ENCODE measurements around the gene ATP6V1E1. TPM values are rescaled to one million over a fixed set of nuclear protein-coding genes. Genes with fewer than 3 reads are reported as not detected.

The ATP6V1E1 gene
- total and polyA plus RNA-seq, 9 of the 15 experiments (the other 6 are each of a cell fraction or from before 2014, with no cell fraction given): 122 to 249 (median 179) TPM

DNA sequence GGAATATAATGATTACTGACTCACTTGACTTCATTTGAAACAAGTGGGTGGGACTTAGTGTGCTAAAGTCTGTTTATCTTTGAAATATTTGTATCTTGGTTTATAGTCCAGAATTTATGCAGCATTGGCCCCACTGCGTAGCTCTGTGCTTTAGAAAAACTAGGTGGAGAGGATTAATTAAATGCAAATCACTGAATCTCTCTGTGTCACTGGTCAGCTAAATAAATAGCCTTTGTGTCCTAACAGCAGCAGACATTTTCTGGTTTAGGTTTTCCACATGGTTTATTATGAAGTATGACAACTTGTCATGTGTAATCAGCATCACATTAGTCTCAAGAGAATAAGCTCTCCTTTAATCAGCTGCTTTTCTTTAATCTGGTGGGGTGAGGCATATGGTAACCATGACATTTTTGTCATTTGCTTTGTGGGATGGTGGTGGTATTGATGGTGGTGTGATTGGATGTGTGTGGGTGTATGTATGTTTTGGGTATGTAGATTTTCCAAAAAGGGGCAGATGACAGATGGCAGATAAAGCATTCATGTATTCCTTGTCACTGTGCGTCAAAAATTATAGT is 44.0 kb upstream of the ATP6V1E1 start (continued):
- TF ChIP-seq MLLT1 (IDR thresholded peaks at IDR 0.05) (no peak), TRIM24 (IDR thresholded peaks at IDR 0.05) (no peak; a peak in 1 of 4 replicates), BACH1 (tag; IDR thresholded peaks at IDR 0.05) (0 out of 2 replicates have a peak, but pooled peaks have one; percentile 0), FOXA1 (IDR thresholded peaks at IDR 0.05; ENCODE audit: borderline replicate concordance) (no peak), BDP1 (IDR thresholded peaks at IDR 0.05; ENCODE audit: insufficient read depth, insufficient read length) (no peak), ZKSCAN1 (IDR thresholded peaks at IDR 0.05; ENCODE audit: low read depth, low read length) (no peak), DNMT1 (IDR thresholded peaks at IDR 0.05) (peak; percentile 89; the same call in 1 of the 2 replicates), FOXK1 (CRISPR knock-in tag; IDR thresholded peaks at IDR 0.05; ENCODE audit: borderline replicate concordance) (no peak), JUND (IDR thresholded peaks at IDR 0.05; ENCODE audit: borderline replicate concordance, low read depth, low read length) (no peak), JUND (tag; IDR thresholded peaks at IDR 0.05; ENCODE audit: borderline replicate concordance, low read depth, low read length) (no peak), ZBED1 (IDR thresholded peaks at IDR 0.05) (no peak), ZNF644 (tag; IDR thresholded peaks at IDR 0.05; ENCODE audit: low read depth) (no peak), PHTF2 (CRISPR knock-in tag; IDR thresholded peaks at IDR 0.05) (no peak), HDGF (IDR thresholded peaks at IDR 0.05) (no peak)
- TF ChIP-seq, protein P1, sequence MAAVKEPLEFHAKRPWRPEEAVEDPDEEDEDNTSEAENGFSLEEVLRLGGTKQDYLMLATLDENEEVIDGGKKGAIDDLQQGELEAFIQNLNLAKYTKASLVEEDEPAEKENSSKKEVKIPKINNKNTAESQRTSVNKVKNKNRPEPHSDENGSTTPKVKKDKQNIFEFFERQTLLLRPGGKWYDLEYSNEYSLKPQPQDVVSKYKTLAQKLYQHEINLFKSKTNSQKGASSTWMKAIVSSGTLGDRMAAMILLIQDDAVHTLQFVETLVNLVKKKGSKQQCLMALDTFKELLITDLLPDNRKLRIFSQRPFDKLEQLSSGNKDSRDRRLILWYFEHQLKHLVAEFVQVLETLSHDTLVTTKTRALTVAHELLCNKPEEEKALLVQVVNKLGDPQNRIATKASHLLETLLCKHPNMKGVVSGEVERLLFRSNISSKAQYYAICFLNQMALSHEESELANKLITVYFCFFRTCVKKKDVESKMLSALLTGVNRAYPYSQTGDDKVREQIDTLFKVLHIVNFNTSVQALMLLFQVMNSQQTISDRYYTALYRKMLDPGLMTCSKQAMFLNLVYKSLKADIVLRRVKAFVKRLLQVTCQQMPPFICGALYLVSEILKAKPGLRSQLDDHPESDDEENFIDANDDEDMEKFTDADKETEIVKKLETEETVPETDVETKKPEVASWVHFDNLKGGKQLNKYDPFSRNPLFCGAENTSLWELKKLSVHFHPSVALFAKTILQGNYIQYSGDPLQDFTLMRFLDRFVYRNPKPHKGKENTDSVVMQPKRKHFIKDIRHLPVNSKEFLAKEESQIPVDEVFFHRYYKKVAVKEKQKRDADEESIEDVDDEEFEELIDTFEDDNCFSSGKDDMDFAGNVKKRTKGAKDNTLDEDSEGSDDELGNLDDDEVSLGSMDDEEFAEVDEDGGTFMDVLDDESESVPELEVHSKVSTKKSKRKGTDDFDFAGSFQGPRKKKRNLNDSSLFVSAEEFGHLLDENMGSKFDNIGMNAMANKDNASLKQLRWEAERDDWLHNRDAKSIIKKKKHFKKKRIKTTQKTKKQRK (IDR thresholded peaks at IDR 0.05; ENCODE audit: borderline replicate concordance, low read depth, low read length): no peak
- TF ChIP-seq, protein P2, sequence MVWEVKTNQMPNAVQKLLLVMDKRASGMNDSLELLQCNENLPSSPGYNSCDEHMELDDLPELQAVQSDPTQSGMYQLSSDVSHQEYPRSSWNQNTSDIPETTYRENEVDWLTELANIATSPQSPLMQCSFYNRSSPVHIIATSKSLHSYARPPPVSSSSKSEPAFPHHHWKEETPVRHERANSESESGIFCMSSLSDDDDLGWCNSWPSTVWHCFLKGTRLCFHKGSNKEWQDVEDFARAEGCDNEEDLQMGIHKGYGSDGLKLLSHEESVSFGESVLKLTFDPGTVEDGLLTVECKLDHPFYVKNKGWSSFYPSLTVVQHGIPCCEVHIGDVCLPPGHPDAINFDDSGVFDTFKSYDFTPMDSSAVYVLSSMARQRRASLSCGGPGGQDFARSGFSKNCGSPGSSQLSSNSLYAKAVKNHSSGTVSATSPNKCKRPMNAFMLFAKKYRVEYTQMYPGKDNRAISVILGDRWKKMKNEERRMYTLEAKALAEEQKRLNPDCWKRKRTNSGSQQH (CRISPR knock-in tag; IDR thresholded peaks at IDR 0.05): no peak
- TF ChIP-seq, protein P3, sequence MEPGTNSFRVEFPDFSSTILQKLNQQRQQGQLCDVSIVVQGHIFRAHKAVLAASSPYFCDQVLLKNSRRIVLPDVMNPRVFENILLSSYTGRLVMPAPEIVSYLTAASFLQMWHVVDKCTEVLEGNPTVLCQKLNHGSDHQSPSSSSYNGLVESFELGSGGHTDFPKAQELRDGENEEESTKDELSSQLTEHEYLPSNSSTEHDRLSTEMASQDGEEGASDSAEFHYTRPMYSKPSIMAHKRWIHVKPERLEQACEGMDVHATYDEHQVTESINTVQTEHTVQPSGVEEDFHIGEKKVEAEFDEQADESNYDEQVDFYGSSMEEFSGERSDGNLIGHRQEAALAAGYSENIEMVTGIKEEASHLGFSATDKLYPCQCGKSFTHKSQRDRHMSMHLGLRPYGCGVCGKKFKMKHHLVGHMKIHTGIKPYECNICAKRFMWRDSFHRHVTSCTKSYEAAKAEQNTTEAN (CRISPR knock-in tag; IDR thresholded peaks at IDR 0.05): no peak
- TF ChIP-seq, protein P4, sequence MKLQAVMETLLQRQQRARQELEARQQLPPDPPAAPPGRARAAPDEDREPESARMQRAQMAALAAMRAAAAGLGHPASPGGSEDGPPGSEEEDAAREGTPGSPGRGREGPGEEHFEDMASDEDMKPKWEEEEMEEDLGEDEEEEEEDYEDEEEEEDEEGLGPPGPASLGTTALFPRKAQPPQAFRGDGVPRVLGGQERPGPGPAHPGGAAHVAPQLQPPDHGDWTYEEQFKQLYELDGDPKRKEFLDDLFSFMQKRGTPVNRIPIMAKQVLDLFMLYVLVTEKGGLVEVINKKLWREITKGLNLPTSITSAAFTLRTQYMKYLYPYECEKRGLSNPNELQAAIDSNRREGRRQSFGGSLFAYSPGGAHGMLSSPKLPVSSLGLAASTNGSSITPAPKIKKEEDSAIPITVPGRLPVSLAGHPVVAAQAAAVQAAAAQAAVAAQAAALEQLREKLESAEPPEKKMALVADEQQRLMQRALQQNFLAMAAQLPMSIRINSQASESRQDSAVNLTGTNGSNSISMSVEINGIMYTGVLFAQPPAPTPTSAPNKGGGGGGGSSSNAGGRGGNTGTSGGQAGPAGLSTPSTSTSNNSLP (IDR thresholded peaks at IDR 0.05; ENCODE audit: borderline replicate concordance, low read depth, low read length): no peak
- TF ChIP-seq, protein P5, sequence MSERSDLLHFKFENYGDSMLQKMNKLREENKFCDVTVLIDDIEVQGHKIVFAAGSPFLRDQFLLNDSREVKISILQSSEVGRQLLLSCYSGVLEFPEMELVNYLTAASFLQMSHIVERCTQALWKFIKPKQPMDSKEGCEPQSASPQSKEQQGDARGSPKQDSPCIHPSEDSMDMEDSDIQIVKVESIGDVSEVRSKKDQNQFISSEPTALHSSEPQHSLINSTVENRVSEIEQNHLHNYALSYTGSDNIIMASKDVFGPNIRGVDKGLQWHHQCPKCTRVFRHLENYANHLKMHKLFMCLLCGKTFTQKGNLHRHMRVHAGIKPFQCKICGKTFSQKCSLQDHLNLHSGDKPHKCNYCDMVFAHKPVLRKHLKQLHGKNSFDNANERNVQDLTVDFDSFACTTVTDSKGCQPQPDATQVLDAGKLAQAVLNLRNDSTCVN (CRISPR knock-in tag; IDR thresholded peaks at IDR 0.05): no peak
